ENCODE measurements around the gene ZC3H4. TPM values are rescaled to one million over a fixed set of nuclear protein-coding genes. Genes with fewer than 3 reads are reported as not detected.
A peak's percentile ranks its signal among the peaks of the same experiment; 100 is the strongest.
"Not testable (repeated sequence)": the region's sequence is repeated elsewhere in the genome, so short reads cannot be mapped to it uniquely, and the experiment has no call there.

The ZC3H4 gene
- total RNA-seq, 4 donors from 2014 or later: 19.1 to 36.7 (median 31.3) TPM

- H3K4me3 ChIP-seq (replicated peaks in 1 of 3): no peak overlapping the region
- no peak overlapping the region for H3K27ac ChIP-seq
- intact Hi-C loops (cut with DNase I): no loop called here
- H3K4me1 ChIP-seq: peaks cover 16 to 22% of the 10 kb centered on the region in 2 donors
- DNase-seq: no peak
- no peaks in the 10 kb centered on the region for H3K27me3 ChIP-seq
- peaks cover 35 to 39% of the 10 kb centered on the region in 2 donors for H3K36me3 ChIP-seq
- H3K9me3 ChIP-seq: no peaks in the 10 kb centered on the region
- 93 to 95% methylated on average over 19 to 21 of the region's 21 CpGs for WGBS, 2 donors
- TF ChIP-seq POLR2A (IDR thresholded peaks at IDR 0.05): no peak
- no peak for TF ChIP-seq CTCF (IDR thresholded peaks at IDR 0.05)
Measured at GRCh38 chr19:47089767-47090350, 23.7 kb downstream of the ZC3H4 start.

GRCh38 chr19:47086280-47086679 lies 27.3 kb downstream of the ZC3H4 start:
- 95 to 97% methylated on average over 17 of the region's 17 CpGs for WGBS, 2 donors
- H3K4me1 ChIP-seq: peaks cover 0 to 1% of the 10 kb centered on the region in 2 donors
- DNase-seq: no peak
- intact Hi-C loops (cut with DNase I): no loop called here
- H3K27me3 ChIP-seq: no peaks in the 10 kb centered on the region
- no peak for TF ChIP-seq CTCF (IDR thresholded peaks at IDR 0.05)
- no peak for TF ChIP-seq POLR2A (IDR thresholded peaks at IDR 0.05)
- peaks cover 68 to 69% of the 10 kb centered on the region in 2 donors for H3K36me3 ChIP-seq
- no peak overlapping the region for H3K4me3 ChIP-seq (replicated peaks in 1 of 3)
- no peaks in the 10 kb centered on the region for H3K9me3 ChIP-seq
- no peak overlapping the region for H3K27ac ChIP-seq

- WGBS, 2 donors: 89 to 94% methylated on average over 22 to 24 of the region's 24 CpGs
- Histone ChIP-seq H3K27me3 (no peaks in the 10 kb centered on the region), H3K36me3 (peaks cover 55 to 66% of the 10 kb centered on the region in 2 donors), H3K9me3 (no peaks in the 10 kb centered on the region), H3K27ac (no peak overlapping the region), H3K4me3 (replicated peaks in 1 of 3) (no peak overlapping the region), H3K4me1 (peaks cover 0 to 10% of the 10 kb centered on the region in 2 donors)
- TF ChIP-seq CTCF (IDR thresholded peaks at IDR 0.05): no peak
- TF ChIP-seq POLR2A (IDR thresholded peaks at IDR 0.05): no peak
- intact Hi-C loops (cut with DNase I): no loop called here
- DNase-seq: no peak
Measured at GRCh38 chr19:47084879-47085439, 28.6 kb downstream of the ZC3H4 start.

- Histone ChIP-seq H3K9me3 (no peaks in the 10 kb centered on the region), H3K36me3 (peaks cover 46 to 54% of the 10 kb centered on the region in 2 donors), H3K4me1 (peaks cover 0 to 14% of the 10 kb centered on the region in 2 donors), H3K4me3 (replicated peaks in 1 of 3) (no peak overlapping the region), H3K27ac (no peak overlapping the region), H3K27me3 (no peaks in the 10 kb centered on the region)
- WGBS, 2 donors: 91 to 94% methylated on average over 5 of the region's 5 CpGs
- DNase-seq: no peak
- intact Hi-C loops (cut with DNase I): no loop called here
- no peak for TF ChIP-seq CTCF (IDR thresholded peaks at IDR 0.05)
- no peak for TF ChIP-seq POLR2A (IDR thresholded peaks at IDR 0.05)
Measured at GRCh38 chr19:47082493-47082892, 31.1 kb downstream of the ZC3H4 start.

- TF ChIP-seq POLR2A (IDR thresholded peaks at IDR 0.05) (no peak), CTCF (IDR thresholded peaks at IDR 0.05) (no peak)
- H3K27me3 ChIP-seq: no peaks in the 10 kb centered on the region
- peak overlapping the region; percentile 8 to 41 (median 15) for H3K27ac ChIP-seq
- no peaks in the 10 kb centered on the region for H3K9me3 ChIP-seq
- peak; percentile 44 to 51 for DNase-seq
- intact Hi-C loops (cut with DNase I): no loop called here
- peaks cover 5 to 19% of the 10 kb centered on the region in 2 donors for H3K4me1 ChIP-seq
- no peak overlapping the region for H3K4me3 ChIP-seq (replicated peaks in 1 of 3)
- whole genome bisulfite sequencing, 2 donors: 63 to 71% methylated on average over 6 of the region's 6 CpGs
- peaks cover 43 to 60% of the 10 kb centered on the region in 2 donors for H3K36me3 ChIP-seq
Measured at GRCh38 chr19:47081095-47081494, 32.5 kb downstream of the ZC3H4 start.

GRCh38 chr19:47078351-47078750 lies 35.2 kb downstream of the ZC3H4 start:
- intact Hi-C loops (cut with DNase I): loop anchor here (2.0 kb wide), 1 partner anchor 44 kb away; no protein-coding TSS in a partner anchor

More at GRCh38 chr19:47078351-47078750, 35.2 kb downstream of the ZC3H4 start:
- Histone ChIP-seq H3K4me1 (peaks cover 10 to 26% of the 10 kb centered on the region in 2 donors), H3K36me3 (peaks cover 22 to 39% of the 10 kb centered on the region in 2 donors)
- H3K9me3 ChIP-seq; H3K27me3 ChIP-seq; H3K27ac ChIP-seq; DNase-seq; H3K4me3 ChIP-seq (replicated peaks in 1 of 3): not testable (repeated sequence)
- 92 to 96% methylated on average over 13 of the region's 13 CpGs for WGBS, 2 donors

Data from thyroid gland (tissue), 4 donors.